HG03064 (cell line): Measurements from ENCODE around the gene CADPS2.

Experiments used
- ATAC-seq: cut with Tn5 transposase; IDR thresholded peaks from one replicate; pipeline ENCODE4 v1.9.1; 2021; ENCODE audit warnings: low read depth; ENCODE audit not compliant: unreplicated experiment

Gene CADPS2

GRCh38 chr7:122790132-122790531 is 96.1 kb downstream of the CADPS2 start:
- ATAC-seq: no peak

GRCh38 chr7:122789156-122789555 is 97.1 kb downstream of the CADPS2 start:
- ATAC-seq: no peak

- no peak for ATAC-seq
These were observed 115.4 kb downstream of the CADPS2 start for GRCh38 chr7:122770686-122771335.

DNA sequence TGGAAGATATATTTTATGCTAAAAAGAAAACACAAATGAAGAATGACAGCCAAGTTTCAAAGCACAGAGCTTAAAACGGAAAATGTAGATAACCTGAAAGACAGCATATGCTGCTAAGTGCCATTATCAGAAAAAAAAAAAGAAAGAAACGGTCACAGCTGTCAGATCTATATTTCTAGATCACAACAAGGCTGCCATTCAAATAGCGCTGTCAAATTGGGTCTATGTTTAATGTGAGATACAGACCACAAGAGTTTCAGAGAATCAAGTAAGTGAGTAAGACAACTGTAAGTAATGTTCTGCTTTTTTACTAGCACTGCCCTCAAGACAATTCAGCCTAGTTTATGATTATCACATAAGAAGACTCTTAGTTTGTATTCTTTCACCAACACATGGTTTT is 117.4 kb downstream of the CADPS2 start:
- no peak for ATAC-seq

GRCh38 chr7:122767339-122767738 is 118.9 kb downstream of the CADPS2 start:
- no peak for ATAC-seq

DNA sequence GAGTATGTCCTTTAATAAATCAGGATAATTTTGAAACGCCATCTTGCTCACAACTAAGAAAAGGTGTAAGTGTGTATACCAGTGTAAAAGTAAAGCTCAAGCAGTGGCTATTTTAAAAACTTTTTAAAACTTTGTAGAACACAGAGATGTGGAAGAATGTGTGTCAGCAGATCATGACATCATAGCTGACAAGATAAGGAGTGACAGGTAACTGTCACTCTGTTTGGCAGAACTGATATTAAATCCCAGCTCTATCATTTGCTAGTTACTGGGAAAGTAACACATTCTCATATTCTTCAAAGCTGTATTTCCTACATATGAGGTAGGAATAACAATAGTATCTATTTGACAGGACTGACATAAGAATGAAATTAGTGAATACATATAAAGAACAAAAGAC is 119.7 kb downstream of the CADPS2 start:
- no peak for ATAC-seq

GRCh38 chr7:122764902-122765301 is 121.4 kb downstream of the CADPS2 start:
- no peak for ATAC-seq

GRCh38 chr7:122764020-122764419 is 122.2 kb downstream of the CADPS2 start:
- ATAC-seq: no peak

DNA sequence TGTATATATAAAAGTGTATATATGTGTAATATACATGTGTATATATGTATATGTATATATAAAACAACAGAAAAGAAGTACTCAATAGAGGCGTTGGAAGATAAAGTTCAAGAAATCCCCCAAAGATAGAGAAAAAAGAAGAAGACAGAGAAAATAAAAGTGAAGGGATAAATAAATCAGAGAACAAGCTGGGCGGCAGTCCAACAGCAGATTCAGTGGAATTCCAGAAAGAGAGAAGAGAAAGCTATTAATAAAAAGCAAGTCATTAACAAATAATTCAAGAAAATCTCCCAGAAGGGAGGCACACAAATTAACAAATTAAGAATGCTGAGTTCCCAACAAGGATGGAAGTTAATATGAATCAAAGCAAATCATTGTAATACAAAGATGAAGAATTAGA is 124.2 kb downstream of the CADPS2 start:
- ATAC-seq: no peak

- ATAC-seq: no peak
These were observed 127.8 kb downstream of the CADPS2 start for GRCh38 chr7:122758501-122758900.

DNA sequence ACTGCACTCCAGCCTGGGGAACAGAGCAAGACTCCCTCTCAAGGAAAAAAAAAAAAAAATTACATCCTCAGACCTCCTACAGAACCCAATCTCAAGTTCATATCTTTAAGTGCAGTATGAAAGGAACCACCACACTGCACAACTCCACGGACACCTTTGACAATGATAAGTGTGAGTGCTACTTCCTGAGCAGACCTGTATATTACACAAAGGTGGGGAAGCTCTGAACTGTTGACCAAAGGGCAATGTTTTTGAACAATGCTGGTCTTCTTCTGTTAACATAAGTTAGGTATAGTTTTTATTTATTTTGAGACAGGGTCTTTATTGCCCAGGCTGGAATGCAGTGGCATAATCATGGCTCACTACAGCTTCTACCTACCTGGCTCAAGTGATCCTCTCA is 129.4 kb downstream of the CADPS2 start:
- no peak for ATAC-seq

DNA sequence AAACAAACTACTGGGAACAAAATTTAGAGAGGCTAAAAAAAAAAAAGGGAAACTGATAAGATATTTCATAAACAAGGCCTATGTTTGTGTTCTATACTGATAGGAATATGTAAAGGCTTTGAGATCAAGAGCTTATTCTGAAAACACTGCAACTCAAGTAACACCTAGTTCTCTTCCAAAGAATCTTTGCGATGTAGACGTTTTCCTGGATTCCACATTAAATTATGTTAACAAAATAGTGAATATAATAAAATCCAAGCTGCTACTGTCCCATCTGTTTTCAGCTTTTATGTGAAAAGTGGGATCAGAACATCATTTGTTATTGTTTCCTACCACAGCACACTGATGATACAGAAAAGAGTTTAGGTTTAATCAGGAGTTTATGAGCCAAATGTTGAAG is 130.6 kb downstream of the CADPS2 start:
- no peak for ATAC-seq

- ATAC-seq: no peak
These were observed 133.7 kb downstream of the CADPS2 start for GRCh38 chr7:122752583-122752982.

DNA sequence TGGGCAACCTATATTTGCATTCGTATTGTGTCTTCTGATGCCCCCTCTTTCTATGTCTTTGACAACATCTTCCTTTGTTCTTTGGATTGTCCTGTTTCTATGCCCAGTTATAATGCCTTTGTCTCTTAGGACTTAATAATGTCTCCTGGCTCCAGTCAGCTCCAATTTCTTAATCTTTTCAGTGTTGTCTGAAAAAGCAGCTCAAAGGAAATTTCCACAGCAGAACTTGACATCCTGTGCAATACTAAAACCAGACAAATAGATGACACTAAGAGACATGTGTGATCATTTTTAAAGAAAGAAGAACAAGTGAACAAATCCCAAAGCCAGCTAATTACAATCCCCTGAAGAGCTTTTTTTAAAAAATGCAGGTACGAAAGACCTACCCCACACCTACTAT is 135.9 kb downstream of the CADPS2 start:
- ATAC-seq: no peak

DNA sequence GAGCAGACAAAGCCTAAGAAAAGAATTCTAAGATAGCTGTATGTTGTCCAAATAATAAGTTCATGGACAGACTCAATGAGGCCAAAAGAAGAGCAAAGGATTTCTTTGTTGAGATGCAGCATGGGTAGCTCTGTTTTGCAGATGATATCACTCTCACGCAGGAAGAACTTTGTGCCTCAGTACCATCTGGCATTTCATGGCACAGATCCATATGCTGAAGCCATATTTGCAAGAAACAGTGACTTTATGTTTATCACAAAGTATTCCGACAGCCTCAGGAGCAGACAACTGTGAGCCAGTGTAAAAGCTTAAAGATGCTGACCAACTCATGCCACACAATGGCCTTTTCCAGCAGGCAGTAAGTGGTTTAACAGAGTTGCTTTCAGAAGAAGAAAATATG is 138.1 kb downstream of the CADPS2 start:
- ATAC-seq: no peak

DNA sequence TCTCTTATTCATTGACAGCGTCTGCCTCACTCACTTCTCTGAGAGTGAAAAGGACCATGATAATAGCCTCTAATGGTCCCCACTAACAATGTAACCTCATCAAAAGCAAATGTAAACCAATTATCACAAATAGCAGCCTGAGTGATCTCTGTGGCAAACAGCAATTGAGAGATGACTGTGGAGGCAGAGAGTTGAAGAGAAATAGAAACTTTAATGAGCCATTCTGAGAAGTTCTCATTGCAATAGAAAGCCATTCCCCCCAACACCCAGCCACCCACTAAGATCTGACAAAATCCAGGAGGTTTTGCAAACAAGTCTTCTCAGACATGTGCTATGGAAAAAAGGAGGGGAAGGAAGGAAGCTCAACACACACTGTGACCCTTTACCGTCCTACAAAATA is 139.3 kb downstream of the CADPS2 start:
- ATAC-seq: no peak

DNA sequence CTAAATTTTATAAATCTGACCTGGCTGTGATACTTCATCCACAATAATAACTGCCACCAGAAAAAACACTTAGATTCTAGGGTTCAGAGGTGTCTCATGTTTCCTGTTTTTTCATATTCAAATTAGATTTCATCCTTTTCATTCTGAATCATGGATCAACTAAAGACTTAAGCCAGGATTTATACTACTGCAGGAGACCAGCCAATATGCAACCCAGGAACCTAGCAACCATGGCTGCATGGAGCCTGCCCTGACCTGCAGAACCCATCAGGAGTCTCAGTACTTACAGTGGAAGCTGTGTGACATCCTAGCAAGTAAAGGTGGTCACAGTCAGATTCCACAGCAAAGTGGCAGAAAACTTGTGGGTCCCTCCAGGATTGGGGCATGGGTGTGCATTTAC is 143.0 kb downstream of the CADPS2 start:
- ATAC-seq: no peak

DNA sequence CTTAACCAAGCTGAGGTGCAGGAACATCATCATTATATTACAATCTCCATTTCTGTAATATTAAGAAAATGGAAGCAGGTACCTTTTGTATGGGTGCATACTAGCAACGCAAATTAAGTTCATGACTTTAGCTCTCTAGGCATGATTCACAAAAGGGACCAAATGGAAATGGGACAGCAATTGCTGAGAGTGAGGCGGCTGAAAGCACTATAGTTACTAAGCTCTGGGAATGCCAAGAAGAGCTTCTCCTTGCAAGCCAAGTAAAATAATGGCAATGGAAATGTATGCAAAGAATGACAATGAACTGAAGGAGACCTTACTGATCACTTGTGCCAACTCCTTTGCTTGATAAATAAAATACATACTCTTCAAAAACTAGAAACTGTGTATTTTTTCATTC is 147.3 kb downstream of the CADPS2 start:
- no peak for ATAC-seq

DNA sequence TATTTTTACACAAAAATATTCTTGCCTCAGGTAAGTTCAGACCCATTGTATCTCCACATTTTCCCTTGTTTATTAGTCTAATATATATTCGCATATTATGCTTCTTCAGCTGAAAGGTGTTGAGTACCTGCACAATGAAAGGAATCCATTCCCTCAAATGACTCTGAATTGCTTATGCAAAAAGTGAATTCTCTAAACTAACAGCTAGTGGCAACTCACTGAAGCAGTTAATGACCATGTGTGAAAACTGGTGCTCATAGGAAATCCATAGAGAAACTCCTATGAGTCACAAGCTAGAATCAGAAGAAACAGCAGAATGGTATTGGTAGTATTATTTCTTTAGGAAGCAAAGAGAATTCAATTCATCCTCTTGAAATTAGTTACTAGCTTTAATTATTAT is 150.1 kb downstream of the CADPS2 start:
- no peak for ATAC-seq

- no peak for ATAC-seq
These were observed 158.5 kb downstream of the CADPS2 start for GRCh38 chr7:122727759-122728158.

GRCh38 chr7:122727354-122727753 is 158.9 kb downstream of the CADPS2 start:
- ATAC-seq: no peak

GRCh38 chr7:122726881-122727280 is 159.4 kb downstream of the CADPS2 start:
- no peak for ATAC-seq

GRCh38 chr7:122724366-122724765 is 161.9 kb downstream of the CADPS2 start:
- ATAC-seq: no peak
